Mesenchymal stem cell (in vitro differentiated cells and primary cell): ENCODE data around the gene RERE.

Experiments
- DNase-seq: peaks from one replicate; pipeline ENCODE4 v3.0.0-alpha.2; 2013
- H2AFZ ChIP-seq: one replicate; pipeline ENCODE4 v1.6.1; 2013; ENCODE audit warnings: low read depth, mild to moderate bottlenecking, control low read depth, inconsistent platforms, low read length, moderate library complexity
- H2AK5ac ChIP-seq: 2 replicates; pipeline ENCODE4 v1.6.1; 2013; ENCODE audit warnings: low read length, moderate library complexity, mild to moderate bottlenecking, inconsistent platforms; ENCODE audit not compliant: severe bottlenecking
- H2BK120ac ChIP-seq: one replicate; pipeline ENCODE4 v1.6.1; 2013; ENCODE audit warnings: low read depth, mild to moderate bottlenecking, inconsistent platforms, low read length, moderate library complexity
- H2BK12ac ChIP-seq, 2 experiments: one replicate each; pipeline ENCODE4 v1.6.1; 2013; ENCODE audit warnings: inconsistent platforms in 2 of 2, low read length in 2 of 2, mild to moderate bottlenecking in 2 of 2, moderate library complexity in 2 of 2, control low read depth in 1 of 2
- H2BK15ac ChIP-seq: one replicate; pipeline ENCODE4 v1.6.1; 2013; ENCODE audit warnings: mild to moderate bottlenecking, low read depth, inconsistent platforms; ENCODE audit not compliant: poor library complexity, severe bottlenecking
- H2BK5ac ChIP-seq: 2 replicates; pipeline ENCODE4 v1.6.1; 2013; ENCODE audit warnings: low read depth, mild to moderate bottlenecking, low read length, control low read depth, inconsistent platforms; ENCODE audit not compliant: poor library complexity, severe bottlenecking
- H3K14ac ChIP-seq, 2 experiments: one replicate each; pipeline ENCODE4 v1.6.1; 2013; ENCODE audit warnings: inconsistent platforms in 2 of 2, low read length in 2 of 2, control low read depth in 1 of 2, mild to moderate bottlenecking in 1 of 2, moderate library complexity in 1 of 2
- H3K18ac ChIP-seq, 2 experiments: one replicate each; pipeline ENCODE4 v1.6.1; 2013; ENCODE audit warnings: inconsistent platforms in 2 of 2, low read length in 2 of 2, control low read depth in 1 of 2, low read depth in 1 of 2, mild to moderate bottlenecking in 1 of 2
- H3K23ac ChIP-seq, 2 experiments: one replicate each; pipeline ENCODE4 v1.6.1; 2013; ENCODE audit warnings: inconsistent platforms in 2 of 2, low read length in 2 of 2, mild to moderate bottlenecking in 2 of 2, moderate library complexity in 2 of 2, control low read depth in 1 of 2
- H3K27ac ChIP-seq: 2 replicates; pipeline ENCODE4 v1.5.1; 2013; ENCODE audit warnings: mild to moderate bottlenecking, moderate library complexity, low read length, control low read depth, inconsistent platforms; ENCODE audit not compliant: poor library complexity, severe bottlenecking
- H3K27me3 ChIP-seq, 2 experiments: 2 replicates each; pipeline versions ENCODE4 v1.6.1 to v1.7.0; 2013; ENCODE audit warnings: low read length in 2 of 2, mild to moderate bottlenecking in 2 of 2, moderate library complexity in 2 of 2, control low read depth in 1 of 2, inconsistent platforms in 1 of 2; ENCODE audit not compliant: control insufficient read depth in 1 of 2, insufficient read depth in 1 of 2
- H3K36me3 ChIP-seq, 2 experiments: 2 replicates each; pipeline versions ENCODE4 v1.6.1 to v1.7.0; 2013; ENCODE audit warnings: low read length in 2 of 2, control low read depth in 1 of 2, inconsistent platforms in 1 of 2, low read depth in 1 of 2, mild to moderate bottlenecking in 1 of 2; ENCODE audit not compliant: insufficient read depth in 2 of 2, control insufficient read depth in 1 of 2
- H3K4ac ChIP-seq, 2 experiments: one replicate each; pipeline ENCODE4 v1.6.1; 2013; ENCODE audit warnings: inconsistent platforms in 2 of 2, low read length in 2 of 2, mild to moderate bottlenecking in 2 of 2, moderate library complexity in 2 of 2, control low read depth in 1 of 2, low read depth in 1 of 2
- H3K4me1 ChIP-seq: 2 replicates; pipeline ENCODE4 v1.6.1; 2013; ENCODE audit warnings: low read depth, low read length, control low read depth; ENCODE audit not compliant: control insufficient read depth, insufficient read depth
- H3K4me2 ChIP-seq: 2 replicates; pipeline ENCODE4 v1.6.1; 2013; ENCODE audit warnings: low read length, mild to moderate bottlenecking, inconsistent platforms; ENCODE audit not compliant: poor library complexity, severe bottlenecking
- H3K4me3 ChIP-seq, 2 experiments: 2 replicates each; pipeline versions ENCODE4 v1.5.1 to v1.7.0; 2013; ENCODE audit warnings: low read length in 2 of 2, mild to moderate bottlenecking in 2 of 2, control low read depth in 1 of 2, low read depth in 1 of 2; ENCODE audit not compliant: insufficient read depth in 1 of 2
- H3K79me1 ChIP-seq: replicated peaks from 2 replicates; pipeline ENCODE4 v1.6.1; 2013; ENCODE audit warnings: mild to moderate bottlenecking, control low read depth, low read length, inconsistent platforms; ENCODE audit not compliant: poor library complexity, severe bottlenecking
- H3K9ac ChIP-seq: 2 replicates; pipeline ENCODE4 v1.7.0; 2013; ENCODE audit warnings: mild to moderate bottlenecking, low read length, moderate library complexity
- H3K9me3 ChIP-seq: 2 replicates; pipeline ENCODE4 v1.7.0; 2013; ENCODE audit warnings: mild to moderate bottlenecking, low read length; ENCODE audit not compliant: control insufficient read depth
- H4K8ac ChIP-seq: one replicate; pipeline ENCODE4 v1.6.1; 2013; ENCODE audit warnings: inconsistent platforms, mild to moderate bottlenecking, low read length, moderate library complexity
- H4K91ac ChIP-seq: one replicate; pipeline ENCODE4 v1.6.1; 2013; ENCODE audit warnings: mild to moderate bottlenecking, low read length, inconsistent platforms
- WGBS: methylation state at CpG from one replicate; pipeline ENCODE4 v1.1.7; 2013; ENCODE audit warnings: mixed read lengths; 5-methylcytosine and 5-hydroxymethylcytosine counted together

RERE gene

GRCh38 chr1:8439015-8439702, 378.3 kb downstream of the RERE start:
- Histone ChIP-seq H3K27ac (peak overlapping the region; percentile 26), H3K27me3 (no peaks in the 10 kb centered on the region), H3K14ac (no peak overlapping the region), H2BK12ac (no peak overlapping the region), H2BK120ac (no peak overlapping the region), H2BK5ac (no peak overlapping the region), H3K36me3 (peaks cover 0 to 3% of the 10 kb centered on the region in 2 experiments), H3K79me1 (peaks cover 38% of the 10 kb centered on the region), H3K9me3 (no peaks in the 10 kb centered on the region), H3K4me2 (no peak overlapping the region), H4K91ac (no peak overlapping the region), H3K4ac (no peak overlapping the region), H3K4me3 (no peak overlapping the region), H2AK5ac (no peak overlapping the region), H3K9ac (peak overlapping the region; percentile 85), H3K4me1 (peaks cover 2% of the 10 kb centered on the region), H3K23ac (no peak overlapping the region), H4K8ac (no peak overlapping the region), H3K18ac (no peak overlapping the region), H2BK15ac (no peak overlapping the region), H2AFZ (no peak overlapping the region)
- peak; percentile 93 for DNase-seq
- WGBS = 20% methylated on average over 8 of the region's 8 CpGs

GRCh38 chr1:8438489-8438888, 379.0 kb downstream of the RERE start:
- no peak overlapping the region for H4K91ac ChIP-seq
- WGBS = 91% methylated on average over 2 of the region's 4 CpGs
- peaks cover 39% of the 10 kb centered on the region for H3K79me1 ChIP-seq
- H3K4me2 ChIP-seq = no peak overlapping the region
- H2BK120ac ChIP-seq = no peak overlapping the region
- H2AK5ac ChIP-seq = no peak overlapping the region
- no peaks in the 10 kb centered on the region for H3K27me3 ChIP-seq
- no peak overlapping the region for H3K14ac ChIP-seq
- no peak for DNase-seq
- no peak overlapping the region for H2BK15ac ChIP-seq
- H3K4me3 ChIP-seq = no peak overlapping the region
- H3K4ac ChIP-seq = no peak overlapping the region
- no peak overlapping the region for H2BK5ac ChIP-seq
- peaks cover 2% of the 10 kb centered on the region for H3K4me1 ChIP-seq
- H3K27ac ChIP-seq = no peak overlapping the region
- no peak overlapping the region for H4K8ac ChIP-seq
- no peak overlapping the region for H2AFZ ChIP-seq
- no peak overlapping the region for H3K23ac ChIP-seq
- H2BK12ac ChIP-seq = no peak overlapping the region
- H3K9me3 ChIP-seq = no peaks in the 10 kb centered on the region
- H3K18ac ChIP-seq = no peak overlapping the region
- H3K36me3 ChIP-seq = peaks cover 0 to 3% of the 10 kb centered on the region in 2 experiments
- H3K9ac ChIP-seq = peak overlapping the region; percentile 85

GRCh38 chr1:8437347-8437746, 380.1 kb downstream of the RERE start:
- H3K23ac ChIP-seq = no peak overlapping the region
- no peaks in the 10 kb centered on the region for H3K27me3 ChIP-seq
- H3K18ac ChIP-seq = no peak overlapping the region
- H4K91ac ChIP-seq = no peak overlapping the region
- H3K36me3 ChIP-seq = peaks cover 0 to 3% of the 10 kb centered on the region in 2 experiments
- no peak overlapping the region for H2BK5ac ChIP-seq
- H3K4ac ChIP-seq = no peak overlapping the region
- H2AFZ ChIP-seq = no peak overlapping the region
- H3K27ac ChIP-seq = no peak overlapping the region
- peaks cover 44% of the 10 kb centered on the region for H3K79me1 ChIP-seq
- no peak overlapping the region for H2BK15ac ChIP-seq
- no peak overlapping the region for H2AK5ac ChIP-seq
- no peaks in the 10 kb centered on the region for H3K9me3 ChIP-seq
- no peak overlapping the region for H2BK12ac ChIP-seq
- H4K8ac ChIP-seq = no peak overlapping the region
- peaks cover 2% of the 10 kb centered on the region for H3K4me1 ChIP-seq
- 99% methylated on average over 2 of the region's 4 CpGs for WGBS
- H3K14ac ChIP-seq = no peak overlapping the region
- no peak overlapping the region for H3K9ac ChIP-seq
- no peak overlapping the region for H3K4me2 ChIP-seq
- no peak overlapping the region for H2BK120ac ChIP-seq
- DNase-seq = no peak
- H3K4me3 ChIP-seq = no peak overlapping the region

- H2AK5ac ChIP-seq = no peak overlapping the region
- DNase-seq = no peak
- no peak overlapping the region for H3K9ac ChIP-seq
- H2BK15ac ChIP-seq = no peak overlapping the region
- H2BK12ac ChIP-seq = no peak overlapping the region
- H3K4me1 ChIP-seq = peaks cover 6% of the 10 kb centered on the region
- H3K18ac ChIP-seq = no peak overlapping the region
- no peak overlapping the region for H3K4me3 ChIP-seq
- no peak overlapping the region for H3K4me2 ChIP-seq
- no peak overlapping the region for H3K4ac ChIP-seq
- H3K27ac ChIP-seq = no peak overlapping the region
- H3K9me3 ChIP-seq = no peaks in the 10 kb centered on the region
- H3K79me1 ChIP-seq = peaks cover 46% of the 10 kb centered on the region
- H3K23ac ChIP-seq = no peak overlapping the region
- H4K91ac ChIP-seq = no peak overlapping the region
- WGBS = 98% methylated on average over 3 of the region's 3 CpGs
- no peak overlapping the region for H2AFZ ChIP-seq
- no peak overlapping the region for H2BK5ac ChIP-seq
- H3K27me3 ChIP-seq = no peaks in the 10 kb centered on the region
- H3K36me3 ChIP-seq = no peaks in the 10 kb centered on the region
- H4K8ac ChIP-seq = peak overlapping the region; percentile 55
- no peak overlapping the region for H3K14ac ChIP-seq
- no peak overlapping the region for H2BK120ac ChIP-seq
Observed at GRCh38 chr1:8435569-8436071, 381.8 kb downstream of the RERE start.
